SJCRH30 (cell line): Measurements from ENCODE around the gene NUP93. TPM values are rescaled to one million over a fixed set of nuclear protein-coding genes. Genes with fewer than 3 reads are reported as not detected.
A peak's percentile ranks its signal among the peaks of the same experiment; 100 is the strongest.

Experiments used
- DNase-seq, 2 experiments: peaks; one replicate each; pipeline ENCODE4 v3.0.0-alpha.2; 2015 to 2020
- H3K27ac ChIP-seq: fragments of 250-450 bp; sonication (Bioruptor Pico); 2 replicates; pipeline ENCODE4 v1.5.1; 2020; ENCODE audit warnings: mild to moderate bottlenecking, moderate library complexity
- H3K27me3 ChIP-seq: fragments of 250-450 bp; sonication (Bioruptor Pico); 2 replicates; pipeline ENCODE4 v1.5.1; 2020; ENCODE audit warnings: mild to moderate bottlenecking, moderate library complexity
- H3K36me3 ChIP-seq: fragments of 250-450 bp; sonication (Bioruptor Pico); 2 replicates; pipeline ENCODE4 v1.5.1; 2020; ENCODE audit warnings: mild to moderate bottlenecking, moderate library complexity
- H3K4me1 ChIP-seq: fragments of 250-450 bp; sonication (Bioruptor Pico); 2 replicates; pipeline ENCODE4 v1.5.1; 2020; ENCODE audit warnings: mild to moderate bottlenecking, moderate library complexity
- H3K4me3 ChIP-seq: fragments of 250-450 bp; sonication (Bioruptor Pico); 2 replicates; pipeline ENCODE4 v1.5.1; 2020; ENCODE audit warnings: mild to moderate bottlenecking, moderate library complexity
- H3K9me3 ChIP-seq: fragments of 250-450 bp; sonication (Bioruptor Pico); replicated peaks from 2 replicates; pipeline ENCODE4 v1.5.1; 2020; ENCODE audit warnings: mild to moderate bottlenecking, moderate library complexity
- total RNA-seq: library from RNA; depleted of rRNA; stranded (reverse); fragments of >200 nt; shearing (Covaris generic); gene quantifications from 2 replicates; pipeline ENCODE4 v1.2.3, GENCODE V29; 2014

Gene NUP93
- total RNA-seq, 1 experiment from 2014 or later = 201 TPM

GRCh38 chr16:56769677-56770076 lies 39.7 kb downstream of the NUP93 start:
- Histone ChIP-seq H3K27me3 (no peaks in the 10 kb centered on the region), H3K4me1 (peaks cover 19% of the 10 kb centered on the region), H3K9me3 (no peaks in the 10 kb centered on the region), H3K36me3 (peaks cover 15% of the 10 kb centered on the region), H3K4me3 (no peak overlapping the region), H3K27ac (no peak overlapping the region)
- DNase-seq = no peak

- Histone ChIP-seq H3K4me3 (peak overlapping the region; percentile 24), H3K36me3 (peaks cover 10% of the 10 kb centered on the region), H3K27ac (peak overlapping the region; percentile 72), H3K27me3 (no peaks in the 10 kb centered on the region), H3K4me1 (peaks cover 19% of the 10 kb centered on the region), H3K9me3 (no peaks in the 10 kb centered on the region)
- peak; percentile 82 to 88 for DNase-seq
Observed at GRCh38 chr16:56771558-56772279, 41.8 kb downstream of the NUP93 start.

- no peaks in the 10 kb centered on the region for H3K9me3 ChIP-seq
- peaks cover 9% of the 10 kb centered on the region; the same call in 1 of the 2 replicates for H3K36me3 ChIP-seq
- H3K4me1 ChIP-seq = peaks cover 19% of the 10 kb centered on the region
- H3K27me3 ChIP-seq = no peaks in the 10 kb centered on the region
- no peak for DNase-seq
- H3K4me3 ChIP-seq = no peak overlapping the region
- H3K27ac ChIP-seq = no peak overlapping the region
Observed at GRCh38 chr16:56773532-56773931, 43.6 kb downstream of the NUP93 start.

GRCh38 chr16:56774016-56774680 lies 44.2 kb downstream of the NUP93 start:
- DNase-seq = no peak
- Histone ChIP-seq H3K9me3 (no peaks in the 10 kb centered on the region), H3K36me3 (peaks cover 9% of the 10 kb centered on the region; the same call in 1 of the 2 replicates), H3K27me3 (no peaks in the 10 kb centered on the region), H3K4me3 (no peak overlapping the region), H3K4me1 (peaks cover 19% of the 10 kb centered on the region), H3K27ac (no peak overlapping the region)

- H3K4me3 ChIP-seq = no peak overlapping the region
- peaks cover 9% of the 10 kb centered on the region; the same call in 1 of the 2 replicates for H3K36me3 ChIP-seq
- no peaks in the 10 kb centered on the region for H3K9me3 ChIP-seq
- H3K4me1 ChIP-seq = peaks cover 30% of the 10 kb centered on the region
- no peak for DNase-seq
- no peaks in the 10 kb centered on the region for H3K27me3 ChIP-seq
- no peak overlapping the region for H3K27ac ChIP-seq
Observed at GRCh38 chr16:56775162-56775561, 45.2 kb downstream of the NUP93 start.

- no peaks in the 10 kb centered on the region for H3K9me3 ChIP-seq
- H3K4me1 ChIP-seq = peaks cover 41% of the 10 kb centered on the region
- H3K27ac ChIP-seq = no peak overlapping the region
- no peak overlapping the region for H3K4me3 ChIP-seq
- DNase-seq = peak in 1 of 2 experiments; percentile 39
- H3K27me3 ChIP-seq = no peaks in the 10 kb centered on the region
- peaks cover 9% of the 10 kb centered on the region; the same call in 1 of the 2 replicates for H3K36me3 ChIP-seq
Observed at GRCh38 chr16:56776562-56776961, 46.6 kb downstream of the NUP93 start.

- Histone ChIP-seq H3K27ac (no peak overlapping the region), H3K4me3 (no peak overlapping the region), H3K36me3 (peaks cover 9% of the 10 kb centered on the region; the same call in 1 of the 2 replicates), H3K27me3 (no peaks in the 10 kb centered on the region), H3K9me3 (no peaks in the 10 kb centered on the region), H3K4me1 (peaks cover 41% of the 10 kb centered on the region)
- no peak for DNase-seq
Observed at GRCh38 chr16:56777001-56777400, 47.1 kb downstream of the NUP93 start.

GRCh38 chr16:56777482-56777881 lies 47.6 kb downstream of the NUP93 start:
- Histone ChIP-seq H3K27ac (no peak overlapping the region), H3K36me3 (peaks cover 9% of the 10 kb centered on the region; the same call in 1 of the 2 replicates), H3K4me3 (no peak overlapping the region), H3K9me3 (no peaks in the 10 kb centered on the region), H3K4me1 (peaks cover 41% of the 10 kb centered on the region), H3K27me3 (no peaks in the 10 kb centered on the region)
- DNase-seq = no peak

GRCh38 chr16:56779906-56780305 lies 50.0 kb downstream of the NUP93 start:
- Histone ChIP-seq H3K4me3 (no peak overlapping the region), H3K27me3 (no peaks in the 10 kb centered on the region), H3K27ac (peak overlapping the region; percentile 8; the same call in 1 of the 2 replicates), H3K36me3 (no peaks in the 10 kb centered on the region), H3K9me3 (no peaks in the 10 kb centered on the region), H3K4me1 (peaks cover 55% of the 10 kb centered on the region)
- peak; percentile 15 to 68 for DNase-seq

GRCh38 chr16:56780646-56781045 lies 50.7 kb downstream of the NUP93 start:
- peaks cover 56% of the 10 kb centered on the region for H3K4me1 ChIP-seq
- no peak overlapping the region for H3K27ac ChIP-seq
- no peak overlapping the region for H3K4me3 ChIP-seq
- no peaks in the 10 kb centered on the region for H3K36me3 ChIP-seq
- DNase-seq = no peak
- H3K27me3 ChIP-seq = no peaks in the 10 kb centered on the region
- no peaks in the 10 kb centered on the region for H3K9me3 ChIP-seq

GRCh38 chr16:56781528-56781961 lies 51.6 kb downstream of the NUP93 start:
- peaks cover 62% of the 10 kb centered on the region for H3K4me1 ChIP-seq
- no peak overlapping the region for H3K4me3 ChIP-seq
- no peaks in the 10 kb centered on the region for H3K36me3 ChIP-seq
- no peak overlapping the region for H3K27ac ChIP-seq
- peak; percentile 36 to 71 for DNase-seq
- no peaks in the 10 kb centered on the region for H3K9me3 ChIP-seq
- no peaks in the 10 kb centered on the region for H3K27me3 ChIP-seq

- H3K4me1 ChIP-seq = peaks cover 62% of the 10 kb centered on the region
- no peaks in the 10 kb centered on the region for H3K27me3 ChIP-seq
- H3K36me3 ChIP-seq = 0 out of 2 replicates have a peak, but pooled peaks cover 2% of the 10 kb centered on the region
- DNase-seq = peak in 1 of 2 experiments; percentile 51
- H3K4me3 ChIP-seq = no peak overlapping the region
- H3K9me3 ChIP-seq = no peaks in the 10 kb centered on the region
- H3K27ac ChIP-seq = peak overlapping the region; percentile 44
Observed at GRCh38 chr16:56783344-56783743, 53.4 kb downstream of the NUP93 start.

- Histone ChIP-seq H3K36me3 (0 out of 2 replicates have a peak, but pooled peaks cover 2% of the 10 kb centered on the region), H3K27ac (no peak overlapping the region), H3K9me3 (no peaks in the 10 kb centered on the region), H3K27me3 (no peaks in the 10 kb centered on the region), H3K4me1 (peaks cover 49% of the 10 kb centered on the region), H3K4me3 (no peak overlapping the region)
- DNase-seq = no peak
Observed at GRCh38 chr16:56785317-56785716, 55.4 kb downstream of the NUP93 start.

- H3K27ac ChIP-seq = no peak overlapping the region
- no peaks in the 10 kb centered on the region for H3K9me3 ChIP-seq
- H3K4me3 ChIP-seq = no peak overlapping the region
- no peak for DNase-seq
- H3K36me3 ChIP-seq = 0 out of 2 replicates have a peak, but pooled peaks cover 2% of the 10 kb centered on the region
- peaks cover 31% of the 10 kb centered on the region for H3K4me1 ChIP-seq
- H3K27me3 ChIP-seq = no peaks in the 10 kb centered on the region
Observed at GRCh38 chr16:56787167-56787566, 57.2 kb downstream of the NUP93 start.

- H3K27ac ChIP-seq = no peak overlapping the region
- H3K4me1 ChIP-seq = peaks cover 20% of the 10 kb centered on the region
- DNase-seq = no peak
- no peaks in the 10 kb centered on the region for H3K27me3 ChIP-seq
- H3K4me3 ChIP-seq = no peak overlapping the region
- H3K9me3 ChIP-seq = no peaks in the 10 kb centered on the region
- H3K36me3 ChIP-seq = 0 out of 2 replicates have a peak, but pooled peaks cover 2% of the 10 kb centered on the region
Observed at GRCh38 chr16:56788435-56788834, 58.5 kb downstream of the NUP93 start.
